ENCODE data around the gene PHGDH. TPM values are rescaled to one million over a fixed set of nuclear protein-coding genes. Genes with fewer than 3 reads are reported as not detected.

PHGDH gene
- total RNA-seq, 1 donor: 184 TPM

DNA sequence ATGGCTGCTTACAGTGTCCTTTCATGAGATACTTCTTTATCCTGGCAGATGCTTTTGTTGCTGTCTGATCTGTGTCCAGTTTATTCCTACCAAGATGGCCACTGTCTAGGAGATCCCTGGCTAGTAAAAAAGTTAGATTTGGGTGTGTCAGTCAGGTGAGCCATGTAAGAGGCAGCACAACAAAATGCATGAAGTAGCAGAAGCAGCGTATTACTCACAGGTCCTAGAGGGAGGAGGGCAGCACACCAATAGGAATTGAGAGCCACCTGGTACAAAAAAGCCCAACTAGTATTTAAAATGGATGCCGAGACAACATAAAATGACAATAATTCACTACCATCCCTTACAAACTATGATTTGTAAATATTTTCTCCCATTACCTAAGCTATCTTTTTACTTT is 40.8 kb upstream of the PHGDH start:
- H3K36me3 ChIP-seq (ENCODE audit: insufficient read depth, low read length): no peaks in the 10 kb centered on the region
- TF ChIP-seq, protein P1, sequence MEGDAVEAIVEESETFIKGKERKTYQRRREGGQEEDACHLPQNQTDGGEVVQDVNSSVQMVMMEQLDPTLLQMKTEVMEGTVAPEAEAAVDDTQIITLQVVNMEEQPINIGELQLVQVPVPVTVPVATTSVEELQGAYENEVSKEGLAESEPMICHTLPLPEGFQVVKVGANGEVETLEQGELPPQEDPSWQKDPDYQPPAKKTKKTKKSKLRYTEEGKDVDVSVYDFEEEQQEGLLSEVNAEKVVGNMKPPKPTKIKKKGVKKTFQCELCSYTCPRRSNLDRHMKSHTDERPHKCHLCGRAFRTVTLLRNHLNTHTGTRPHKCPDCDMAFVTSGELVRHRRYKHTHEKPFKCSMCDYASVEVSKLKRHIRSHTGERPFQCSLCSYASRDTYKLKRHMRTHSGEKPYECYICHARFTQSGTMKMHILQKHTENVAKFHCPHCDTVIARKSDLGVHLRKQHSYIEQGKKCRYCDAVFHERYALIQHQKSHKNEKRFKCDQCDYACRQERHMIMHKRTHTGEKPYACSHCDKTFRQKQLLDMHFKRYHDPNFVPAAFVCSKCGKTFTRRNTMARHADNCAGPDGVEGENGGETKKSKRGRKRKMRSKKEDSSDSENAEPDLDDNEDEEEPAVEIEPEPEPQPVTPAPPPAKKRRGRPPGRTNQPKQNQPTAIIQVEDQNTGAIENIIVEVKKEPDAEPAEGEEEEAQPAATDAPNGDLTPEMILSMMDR (IDR thresholded peaks at IDR 0.05; ENCODE audit: extremely low read depth, low read depth, low read length): no peak
- no peak overlapping the region for H3K27ac ChIP-seq (ENCODE audit: low read depth, low read length)
- H3K4me2 ChIP-seq (ENCODE audit: insufficient read depth, low read length): no peak overlapping the region
- peaks cover 32% of the 10 kb centered on the region for H3K4me1 ChIP-seq (ENCODE audit: insufficient read depth, low read length)
- no peaks in the 10 kb centered on the region for H3K9me3 ChIP-seq (ENCODE audit: low read depth, low read length)
- no peak for DNase-seq (ENCODE audit: insufficient read length, low spot score, missing footprints)
- no peaks in the 10 kb centered on the region for H4K20me1 ChIP-seq (ENCODE audit: insufficient read depth, low read length)
- H3K79me2 ChIP-seq (ENCODE audit: insufficient read depth, low read length): no peaks in the 10 kb centered on the region
- no peak overlapping the region for H2AFZ ChIP-seq (ENCODE audit: low read length)
- no peak overlapping the region for H3K4me3 ChIP-seq (ENCODE audit: insufficient read depth, low read length)
- H3K27me3 ChIP-seq (ENCODE audit: insufficient read depth, low read length): no peaks in the 10 kb centered on the region

DNA sequence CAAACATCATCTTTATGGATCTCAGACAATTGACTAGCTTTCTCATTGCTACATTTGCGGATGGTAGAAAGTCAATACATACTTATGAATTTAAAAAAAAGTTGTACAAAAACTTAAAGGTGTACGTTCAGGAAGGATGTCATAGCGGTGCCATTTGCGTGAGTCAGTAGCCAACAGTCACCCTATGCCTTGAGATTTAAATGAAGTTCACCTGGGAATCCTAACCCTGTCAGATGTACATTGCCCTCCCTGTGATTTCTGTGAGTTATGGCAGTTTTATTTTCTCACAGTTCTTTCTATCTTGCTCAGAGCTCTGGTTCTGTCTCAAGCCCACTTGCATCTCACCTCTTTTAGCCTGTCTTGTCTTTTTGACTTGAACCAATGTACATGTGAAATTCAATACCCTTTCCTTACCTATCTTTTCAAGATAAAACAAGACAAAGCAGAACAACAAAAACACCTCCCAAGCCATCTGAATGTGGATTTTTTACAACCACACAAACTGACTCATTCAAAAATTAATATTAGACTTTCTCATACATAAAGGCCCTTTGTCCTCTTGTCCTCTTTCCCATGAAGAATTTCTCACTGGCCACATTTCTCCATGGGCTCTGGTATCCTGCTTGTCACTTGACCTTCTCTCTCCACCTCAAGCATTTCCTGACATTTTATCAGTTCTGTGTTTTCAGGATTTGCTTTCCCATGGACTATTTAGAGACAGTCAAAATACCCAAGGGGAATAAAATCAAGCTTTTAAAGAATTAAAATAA is 38.4 kb upstream of the PHGDH start:
- Histone ChIP-seq H3K27ac (ENCODE audit: low read depth, low read length) (peak overlapping the region; percentile 29), H3K9me3 (ENCODE audit: low read depth, low read length) (no peaks in the 10 kb centered on the region), H3K4me1 (ENCODE audit: insufficient read depth, low read length) (peaks cover 39% of the 10 kb centered on the region), H3K79me2 (ENCODE audit: insufficient read depth, low read length) (no peaks in the 10 kb centered on the region), H3K4me2 (ENCODE audit: insufficient read depth, low read length) (peak overlapping the region; percentile 97), H4K20me1 (ENCODE audit: insufficient read depth, low read length) (no peaks in the 10 kb centered on the region), H3K4me3 (ENCODE audit: insufficient read depth, low read length) (no peak overlapping the region), H3K27me3 (ENCODE audit: insufficient read depth, low read length) (no peaks in the 10 kb centered on the region), H3K36me3 (ENCODE audit: insufficient read depth, low read length) (no peaks in the 10 kb centered on the region), H2AFZ (ENCODE audit: low read length) (no peak overlapping the region)
- DNase-seq (ENCODE audit: insufficient read length, low spot score, missing footprints): peak; percentile 72
- TF ChIP-seq, protein P1 (IDR thresholded peaks at IDR 0.05; ENCODE audit: extremely low read depth, low read depth, low read length): no peak

DNA sequence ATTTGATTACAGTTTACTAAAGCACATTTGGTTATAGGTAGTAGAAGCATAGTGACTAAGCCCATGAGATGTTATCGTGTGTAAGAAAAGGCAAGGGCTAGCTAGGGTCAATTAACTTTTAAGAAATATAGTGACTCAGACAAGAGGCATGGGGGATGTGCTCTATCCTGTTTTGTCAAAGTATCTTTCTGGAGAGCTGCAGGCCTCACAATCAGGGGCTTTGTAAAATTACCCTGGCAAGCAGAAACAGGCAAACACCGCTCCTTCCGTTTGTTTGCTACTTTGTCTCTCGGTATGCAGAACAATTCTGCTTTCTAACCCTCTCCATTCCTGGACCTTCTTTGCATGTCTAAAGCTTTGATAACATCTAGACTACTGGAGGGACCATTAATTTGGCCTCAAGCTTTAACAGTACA is 37.6 kb upstream of the PHGDH start:
- H3K36me3 ChIP-seq (ENCODE audit: insufficient read depth, low read length): no peaks in the 10 kb centered on the region
- no peaks in the 10 kb centered on the region for H3K79me2 ChIP-seq (ENCODE audit: insufficient read depth, low read length)
- H4K20me1 ChIP-seq (ENCODE audit: insufficient read depth, low read length): no peaks in the 10 kb centered on the region
- peaks cover 39% of the 10 kb centered on the region for H3K4me1 ChIP-seq (ENCODE audit: insufficient read depth, low read length)
- TF ChIP-seq, protein P1 (IDR thresholded peaks at IDR 0.05; ENCODE audit: extremely low read depth, low read depth, low read length): no peak
- DNase-seq (ENCODE audit: insufficient read length, low spot score, missing footprints): peak; percentile 45
- H3K27me3 ChIP-seq (ENCODE audit: insufficient read depth, low read length): peaks cover 5% of the 10 kb centered on the region
- peak overlapping the region; percentile 97 for H3K4me2 ChIP-seq (ENCODE audit: insufficient read depth, low read length)
- no peak overlapping the region for H2AFZ ChIP-seq (ENCODE audit: low read length)
- no peak overlapping the region for H3K4me3 ChIP-seq (ENCODE audit: insufficient read depth, low read length)
- peak overlapping the region; percentile 29 for H3K27ac ChIP-seq (ENCODE audit: low read depth, low read length)
- no peaks in the 10 kb centered on the region for H3K9me3 ChIP-seq (ENCODE audit: low read depth, low read length)

DNA sequence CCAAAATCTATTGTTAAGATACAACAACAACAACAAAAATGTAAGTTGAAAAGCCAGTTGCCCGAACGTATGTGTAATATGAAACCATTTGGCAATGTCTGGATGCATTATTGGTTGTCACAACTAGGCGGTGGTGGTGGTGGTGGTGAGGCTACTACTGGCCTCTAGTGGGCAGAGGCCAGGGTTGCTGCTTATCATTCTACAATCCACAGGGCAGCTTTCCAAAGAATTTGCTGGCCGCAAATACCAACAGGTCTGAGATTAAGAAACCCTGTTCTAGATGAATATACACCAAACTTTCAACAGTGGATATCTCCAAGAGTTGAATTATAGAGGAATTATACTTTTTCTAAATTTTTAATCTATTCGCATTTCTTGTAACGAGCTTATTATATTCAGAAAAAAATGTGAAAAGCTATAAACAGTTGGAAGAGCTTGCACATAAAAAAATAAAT is 36.9 kb upstream of the PHGDH start:
- Histone ChIP-seq H3K4me2 (ENCODE audit: insufficient read depth, low read length) (peak overlapping the region; percentile 97), H3K27ac (ENCODE audit: low read depth, low read length) (peak overlapping the region; percentile 56), H2AFZ (ENCODE audit: low read length) (no peak overlapping the region)

More for the DNA sequence above, 36.9 kb upstream of the PHGDH start:
- H3K27me3 ChIP-seq (ENCODE audit: insufficient read depth, low read length): peaks cover 8% of the 10 kb centered on the region
- no peak for DNase-seq (ENCODE audit: insufficient read length, low spot score, missing footprints)
- no peaks in the 10 kb centered on the region for H4K20me1 ChIP-seq (ENCODE audit: insufficient read depth, low read length)
- peak overlapping the region; percentile 72 for H3K4me3 ChIP-seq (ENCODE audit: insufficient read depth, low read length)
- peaks cover 39% of the 10 kb centered on the region for H3K4me1 ChIP-seq (ENCODE audit: insufficient read depth, low read length)
- no peaks in the 10 kb centered on the region for H3K36me3 ChIP-seq (ENCODE audit: insufficient read depth, low read length)
- no peaks in the 10 kb centered on the region for H3K9me3 ChIP-seq (ENCODE audit: low read depth, low read length)
- no peaks in the 10 kb centered on the region for H3K79me2 ChIP-seq (ENCODE audit: insufficient read depth, low read length)
- TF ChIP-seq, protein P1 (IDR thresholded peaks at IDR 0.05; ENCODE audit: extremely low read depth, low read depth, low read length): no peak

Measured in osteoblast (primary cell).